ENCODE measurements around the gene PADI1.

DNA sequence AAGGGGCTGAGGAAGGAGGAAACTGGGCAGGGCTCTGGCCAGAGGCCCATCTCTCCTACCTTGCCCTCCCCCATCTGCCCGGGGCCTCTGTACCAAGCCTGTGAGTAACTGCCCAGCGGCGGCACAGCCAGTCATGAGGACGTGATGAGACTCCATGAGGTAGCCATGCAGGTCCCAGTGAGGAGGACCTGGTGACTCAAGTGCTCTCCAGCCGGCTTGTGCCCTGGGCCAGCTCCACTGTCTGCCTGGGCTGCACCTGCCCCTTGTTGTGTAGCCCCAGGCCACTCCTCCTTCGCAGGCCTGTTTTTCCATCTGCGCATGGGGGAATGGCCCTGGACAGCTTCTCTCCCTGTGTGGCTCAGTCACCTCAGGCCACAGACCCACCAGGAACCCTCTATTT lies 42.0 kb upstream of the PADI1 start:
- TF ChIP-seq POLR2AphosphoS5 (IDR thresholded peaks at IDR 0.05; ENCODE audit: borderline replicate concordance, low read depth, low read length), result no peak
- TF ChIP-seq EZH2 (IDR thresholded peaks at IDR 0.05), result no peak
